Activated T-cell treated with anti-CD3 and anti-CD28 coated beads, Interleukin-2, amount 50 U/mL, for 24 hours (primary cell): ENCODE data around the gene NR1H2.
A peak's percentile ranks its signal among the peaks of the same experiment; 100 is the strongest.
"Not testable (repeated sequence)": the region's sequence is repeated elsewhere in the genome, so short reads cannot be mapped to it uniquely, and the experiment has no call there.

Experiments
- DNase-seq: peaks from one replicate; pipeline ENCODE4 v3.0.0-alpha.2; 2020
- H3K27ac Mint-ChIP-seq: 2 replicates; pipeline ENCODE4 v1.8.0; 2020; ENCODE audit warnings: mild to moderate bottlenecking, mixed read lengths
- H3K27me3 Mint-ChIP-seq: 2 replicates; pipeline ENCODE4 v1.8.0; 2020; ENCODE audit warnings: mixed read lengths
- H3K36me3 Mint-ChIP-seq: 2 replicates; pipeline ENCODE4 v1.8.0; 2020; ENCODE audit warnings: low read depth, mixed read lengths
- H3K4me1 Mint-ChIP-seq: 2 replicates; pipeline ENCODE4 v1.8.0; 2020; ENCODE audit warnings: low read depth, mixed read lengths
- H3K4me3 Mint-ChIP-seq: 2 replicates; pipeline ENCODE4 v1.8.0; 2020; ENCODE audit warnings: mild to moderate bottlenecking, moderate library complexity, mixed read lengths
- H3K9me3 Mint-ChIP-seq: 2 replicates; pipeline ENCODE4 v1.8.0; 2020; ENCODE audit warnings: mixed read lengths

The NR1H2 gene

DNA sequence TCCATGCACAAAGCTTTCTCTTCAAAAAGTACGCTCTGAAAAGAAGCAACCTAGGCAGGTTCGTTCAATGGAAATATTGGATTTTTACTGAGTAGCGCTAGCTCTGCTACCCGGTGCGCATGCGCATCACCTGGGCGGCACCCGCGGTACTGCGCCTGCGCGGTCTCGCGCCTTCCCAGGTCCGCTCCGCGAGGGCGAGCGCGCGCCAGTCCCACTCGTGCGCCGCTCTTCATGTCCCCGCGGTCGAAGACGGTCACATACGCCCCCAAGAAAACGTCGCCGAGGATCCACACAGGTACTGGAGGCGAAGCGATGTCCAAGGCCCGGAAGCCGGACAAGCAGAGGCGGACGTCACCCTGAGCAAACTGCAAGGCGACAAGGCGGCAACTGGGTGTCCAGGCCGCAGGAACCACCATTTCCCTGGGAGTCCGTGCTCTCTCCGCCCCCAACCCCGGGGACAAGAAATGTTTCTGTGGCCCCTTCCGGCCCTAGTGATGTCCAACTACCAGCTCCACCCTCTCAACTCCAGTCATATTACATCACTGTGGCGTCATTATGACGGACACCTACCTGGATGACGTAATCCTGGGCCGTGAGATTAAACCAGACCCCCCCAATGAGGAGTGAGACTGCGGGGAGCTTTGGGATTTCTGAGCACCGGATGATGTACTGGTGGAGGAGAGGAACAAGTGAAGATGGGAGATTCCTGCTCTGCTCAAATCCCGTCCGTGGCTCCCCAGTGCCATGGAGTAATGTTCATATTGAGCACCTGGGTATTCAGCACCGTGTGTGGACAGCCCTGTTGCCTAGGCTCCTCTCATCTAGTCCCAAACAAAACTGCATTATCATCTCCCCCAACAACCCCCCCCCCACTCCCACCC is 42.3 kb upstream of the NR1H2 start:
- Mint-ChIP-seq H3K27me3 (peaks cover 54% of the 10 kb centered on the region), H3K27ac (peak overlapping the region; percentile 90), H3K36me3 (peaks cover 7% of the 10 kb centered on the region), H3K4me3 (peak overlapping the region; percentile 73), H3K9me3 (peaks cover 8% of the 10 kb centered on the region), H3K4me1 (peaks cover 54% of the 10 kb centered on the region)
- peak; percentile 90 for DNase-seq

- DNase-seq, result no peak
- peaks cover 45% of the 10 kb centered on the region for H3K27me3 Mint-ChIP-seq
- H3K4me1 Mint-ChIP-seq, result peaks cover 47% of the 10 kb centered on the region
- peaks cover 2% of the 10 kb centered on the region for H3K36me3 Mint-ChIP-seq
- H3K27ac Mint-ChIP-seq, result no peak overlapping the region
- no peak overlapping the region for H3K4me3 Mint-ChIP-seq
- H3K9me3 Mint-ChIP-seq, result peaks cover 3% of the 10 kb centered on the region
Measured at GRCh38 chr19:50334741-50335421, 41.4 kb upstream of the NR1H2 start.

GRCh38 chr19:50337031-50337430 is 39.2 kb upstream of the NR1H2 start:
- peaks cover 32% of the 10 kb centered on the region for H3K4me1 Mint-ChIP-seq
- not testable (repeated sequence) for H3K4me3 Mint-ChIP-seq, H3K9me3 Mint-ChIP-seq, DNase-seq, H3K36me3 Mint-ChIP-seq, H3K27ac Mint-ChIP-seq
- peaks cover 31% of the 10 kb centered on the region for H3K27me3 Mint-ChIP-seq

- H3K27ac Mint-ChIP-seq, result no peak overlapping the region
- H3K9me3 Mint-ChIP-seq, result peaks cover 6% of the 10 kb centered on the region
- peaks cover 7% of the 10 kb centered on the region for H3K36me3 Mint-ChIP-seq
- H3K4me3 Mint-ChIP-seq, result no peak overlapping the region
- H3K27me3 Mint-ChIP-seq, result peaks cover 11% of the 10 kb centered on the region
- H3K4me1 Mint-ChIP-seq, result peaks cover 19% of the 10 kb centered on the region
- DNase-seq, result no peak
Measured at GRCh38 chr19:50340331-50340730, 35.9 kb upstream of the NR1H2 start.

GRCh38 chr19:50341091-50341564 is 35.1 kb upstream of the NR1H2 start:
- Mint-ChIP-seq H3K4me1 (peaks cover 16% of the 10 kb centered on the region), H3K27ac (no peak overlapping the region), H3K4me3 (no peak overlapping the region), H3K27me3 (peaks cover 6% of the 10 kb centered on the region), H3K9me3 (peaks cover 7% of the 10 kb centered on the region), H3K36me3 (peaks cover 9% of the 10 kb centered on the region)
- no peak for DNase-seq

GRCh38 chr19:50344661-50345318 is 31.5 kb upstream of the NR1H2 start:
- Mint-ChIP-seq H3K27me3 (no peaks in the 10 kb centered on the region), H3K36me3 (peaks cover 13% of the 10 kb centered on the region), H3K27ac (peak overlapping the region; percentile 40), H3K4me1 (peaks cover 45% of the 10 kb centered on the region), H3K4me3 (peak overlapping the region; percentile 60), H3K9me3 (peaks cover 8% of the 10 kb centered on the region)
- DNase-seq, result no peak

- not testable (repeated sequence) for H3K9me3 Mint-ChIP-seq
- peaks cover 48% of the 10 kb centered on the region for H3K4me1 Mint-ChIP-seq
Measured at GRCh38 chr19:50347089-50347581, 29.1 kb upstream of the NR1H2 start.

GRCh38 chr19:50349277-50350057 is 26.8 kb upstream of the NR1H2 start:
- Mint-ChIP-seq H3K27ac (no peak overlapping the region), H3K27me3 (no peaks in the 10 kb centered on the region), H3K36me3 (peaks cover 9% of the 10 kb centered on the region), H3K4me1 (peaks cover 41% of the 10 kb centered on the region), H3K9me3 (peaks cover 6% of the 10 kb centered on the region), H3K4me3 (no peak overlapping the region)
- no peak for DNase-seq

More at GRCh38 chr19:50347089-50347581, 29.1 kb upstream of the NR1H2 start:
- peak overlapping the region; percentile 89 for H3K27ac Mint-ChIP-seq
- peak; percentile 59 for DNase-seq
- H3K36me3 Mint-ChIP-seq, result peaks cover 13% of the 10 kb centered on the region
- peak overlapping the region; percentile 52 for H3K4me3 Mint-ChIP-seq
- H3K27me3 Mint-ChIP-seq, result not testable (repeated sequence)

DNA sequence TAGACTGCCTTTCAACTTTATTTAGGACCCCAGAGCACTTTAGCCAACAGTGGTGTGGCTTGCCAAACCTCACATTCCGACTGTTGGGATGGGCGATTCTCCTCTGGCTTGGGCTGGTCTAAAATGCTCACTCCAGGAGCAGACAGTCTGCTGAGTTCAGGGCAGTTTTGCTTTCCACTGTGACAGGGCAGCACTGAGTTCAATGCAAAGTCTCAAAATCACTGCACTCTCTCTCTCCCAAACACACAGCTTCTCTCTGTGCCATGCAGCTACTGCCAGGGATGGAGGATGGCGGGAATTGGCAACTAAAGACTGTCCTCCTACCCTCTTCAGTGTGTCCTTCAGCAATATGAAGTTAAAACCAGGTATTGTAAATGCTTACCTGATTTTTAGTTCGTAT is 24.0 kb upstream of the NR1H2 start:
- Mint-ChIP-seq H3K36me3 (no peaks in the 10 kb centered on the region), H3K27ac (no peak overlapping the region), H3K27me3 (no peaks in the 10 kb centered on the region), H3K4me1 (peaks cover 26% of the 10 kb centered on the region), H3K4me3 (no peak overlapping the region), H3K9me3 (no peaks in the 10 kb centered on the region)
- DNase-seq, result no peak

GRCh38 chr19:50353487-50353880 is 22.8 kb upstream of the NR1H2 start:
- not testable (repeated sequence) for H3K27ac Mint-ChIP-seq, H3K9me3 Mint-ChIP-seq, H3K27me3 Mint-ChIP-seq, H3K36me3 Mint-ChIP-seq, H3K4me3 Mint-ChIP-seq, DNase-seq
- H3K4me1 Mint-ChIP-seq, result peaks cover 25% of the 10 kb centered on the region

DNA sequence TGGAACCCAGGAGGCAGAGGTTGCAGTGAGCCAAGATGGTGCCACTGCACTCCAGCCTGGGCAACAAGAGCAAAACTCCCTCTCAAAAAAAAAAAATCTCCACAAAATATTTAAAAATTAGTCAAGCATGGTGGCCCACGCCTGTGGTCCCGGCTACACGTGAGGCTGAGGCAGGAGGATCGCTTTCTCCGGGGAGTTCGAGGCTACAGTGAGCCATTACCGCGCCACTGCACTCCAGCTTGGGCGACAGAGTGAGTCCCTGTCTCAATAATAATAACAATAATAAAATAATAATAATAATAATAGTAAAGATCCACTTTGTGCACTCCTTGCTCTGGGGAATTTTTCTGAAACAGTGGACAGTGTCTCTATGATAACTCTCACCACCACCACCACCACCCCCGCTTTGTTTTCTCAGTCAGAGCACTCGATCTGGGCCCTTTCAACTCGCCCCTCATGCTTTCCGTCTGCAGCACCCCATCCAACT is 19.5 kb upstream of the NR1H2 start:
- Mint-ChIP-seq H3K27me3 (no peaks in the 10 kb centered on the region), H3K9me3 (peaks cover 12% of the 10 kb centered on the region), H3K27ac (peak overlapping the region; percentile 95), H3K4me1 (peaks cover 47% of the 10 kb centered on the region), H3K4me3 (peak overlapping the region; percentile 82), H3K36me3 (peaks cover 36% of the 10 kb centered on the region)
- DNase-seq, result no peak

DNA sequence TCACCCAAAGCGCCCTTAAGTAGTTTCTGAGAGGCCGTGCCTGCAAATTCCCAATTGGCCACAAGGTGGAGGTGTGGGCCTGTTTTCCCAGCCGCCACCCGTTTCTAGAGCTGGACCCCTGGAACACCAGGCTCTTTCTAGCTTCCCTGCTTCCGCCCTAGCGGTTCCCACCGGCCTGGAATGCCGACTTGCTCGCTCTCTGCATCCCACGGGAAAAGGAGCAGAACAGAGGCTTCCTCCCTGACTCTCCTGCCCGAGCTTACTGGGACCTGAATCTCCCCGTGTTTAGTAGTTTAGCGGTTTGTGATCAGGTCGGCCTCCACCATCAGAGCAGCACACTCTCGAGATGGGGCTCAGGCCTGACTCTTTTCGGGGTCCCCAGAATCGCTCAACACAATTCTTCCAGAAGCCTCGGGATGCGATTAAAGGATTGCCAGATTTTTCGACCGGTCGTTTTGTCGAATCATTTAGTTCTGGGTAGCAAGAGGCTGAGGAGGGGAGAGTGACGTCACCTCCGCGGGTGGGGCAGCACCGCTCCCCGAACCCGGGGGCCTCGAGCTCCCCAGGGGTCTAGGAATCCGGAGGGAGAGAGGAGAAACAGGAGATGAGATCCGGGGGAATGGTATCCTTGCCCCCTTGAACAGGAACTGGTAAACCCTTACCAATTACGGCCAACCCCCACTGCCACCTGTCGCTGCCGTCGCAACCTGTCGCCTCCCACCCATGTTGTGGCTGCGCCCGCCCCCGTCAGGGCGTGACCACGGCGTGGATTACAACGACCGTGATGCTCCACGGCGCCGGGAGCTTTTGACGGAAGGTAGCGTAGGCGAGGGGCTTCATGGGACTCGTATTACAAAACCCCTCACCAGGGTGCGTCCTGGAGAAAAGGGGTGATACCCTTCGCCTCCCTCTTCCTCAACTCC is 18.8 kb upstream of the NR1H2 start:
- peaks cover 42% of the 10 kb centered on the region for H3K36me3 Mint-ChIP-seq
- peak overlapping the region; percentile 82 for H3K4me3 Mint-ChIP-seq
- DNase-seq, result peak; percentile 92
- peaks cover 15% of the 10 kb centered on the region for H3K9me3 Mint-ChIP-seq
- peak overlapping the region; percentile 95 for H3K27ac Mint-ChIP-seq
- H3K27me3 Mint-ChIP-seq, result no peaks in the 10 kb centered on the region
- H3K4me1 Mint-ChIP-seq, result peaks cover 54% of the 10 kb centered on the region
